ENCODE data around the gene RARA. TPM values are rescaled to one million over a fixed set of nuclear protein-coding genes. Genes with fewer than 3 reads are reported as not detected.
A peak's percentile ranks its signal among the peaks of the same experiment; 100 is the strongest.

The RARA gene
- total RNA-seq, 1 experiment from 2014 or later = 12.2 TPM

GRCh38 chr17:40320756-40321523 is 12.0 kb downstream of the RARA start:
- no peaks in the 10 kb centered on the region for H3K27me3 Mint-ChIP-seq (ENCODE audit: insufficient read depth, unreplicated experiment)
- H3K36me3 Mint-ChIP-seq (ENCODE audit: insufficient read depth, unreplicated experiment) = peaks cover 8% of the 10 kb centered on the region
- CTCF ChIA-PET = interaction anchor here (1.1 kb wide), 1 partner anchor 18 kb away, joined by 3 read pairs; no protein-coding TSS in a partner anchor
- no peak overlapping the region for H3K4me3 Mint-ChIP-seq (ENCODE audit: unreplicated experiment)
- H3K4me1 Mint-ChIP-seq (ENCODE audit: insufficient read depth, unreplicated experiment) = peaks cover 73% of the 10 kb centered on the region
- H3K27ac Mint-ChIP-seq (ENCODE audit: low read depth, unreplicated experiment) = no peak overlapping the region
- no peaks in the 10 kb centered on the region for H3K9me3 Mint-ChIP-seq (ENCODE audit: unreplicated experiment)
- intact Hi-C loops (cut with micrococcal nuclease) = no loop called here
- TF ChIP-seq, protein P1, sequence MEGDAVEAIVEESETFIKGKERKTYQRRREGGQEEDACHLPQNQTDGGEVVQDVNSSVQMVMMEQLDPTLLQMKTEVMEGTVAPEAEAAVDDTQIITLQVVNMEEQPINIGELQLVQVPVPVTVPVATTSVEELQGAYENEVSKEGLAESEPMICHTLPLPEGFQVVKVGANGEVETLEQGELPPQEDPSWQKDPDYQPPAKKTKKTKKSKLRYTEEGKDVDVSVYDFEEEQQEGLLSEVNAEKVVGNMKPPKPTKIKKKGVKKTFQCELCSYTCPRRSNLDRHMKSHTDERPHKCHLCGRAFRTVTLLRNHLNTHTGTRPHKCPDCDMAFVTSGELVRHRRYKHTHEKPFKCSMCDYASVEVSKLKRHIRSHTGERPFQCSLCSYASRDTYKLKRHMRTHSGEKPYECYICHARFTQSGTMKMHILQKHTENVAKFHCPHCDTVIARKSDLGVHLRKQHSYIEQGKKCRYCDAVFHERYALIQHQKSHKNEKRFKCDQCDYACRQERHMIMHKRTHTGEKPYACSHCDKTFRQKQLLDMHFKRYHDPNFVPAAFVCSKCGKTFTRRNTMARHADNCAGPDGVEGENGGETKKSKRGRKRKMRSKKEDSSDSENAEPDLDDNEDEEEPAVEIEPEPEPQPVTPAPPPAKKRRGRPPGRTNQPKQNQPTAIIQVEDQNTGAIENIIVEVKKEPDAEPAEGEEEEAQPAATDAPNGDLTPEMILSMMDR (IDR thresholded peaks at IDR 0.05; ENCODE audit: unreplicated experiment) = no peak
- DNase-seq (ENCODE audit: unreplicated experiment) = no peak
- POLR2A ChIA-PET = no interaction called here
- no TSS peak for BruUV-seq (replicated peaks)

DNA sequence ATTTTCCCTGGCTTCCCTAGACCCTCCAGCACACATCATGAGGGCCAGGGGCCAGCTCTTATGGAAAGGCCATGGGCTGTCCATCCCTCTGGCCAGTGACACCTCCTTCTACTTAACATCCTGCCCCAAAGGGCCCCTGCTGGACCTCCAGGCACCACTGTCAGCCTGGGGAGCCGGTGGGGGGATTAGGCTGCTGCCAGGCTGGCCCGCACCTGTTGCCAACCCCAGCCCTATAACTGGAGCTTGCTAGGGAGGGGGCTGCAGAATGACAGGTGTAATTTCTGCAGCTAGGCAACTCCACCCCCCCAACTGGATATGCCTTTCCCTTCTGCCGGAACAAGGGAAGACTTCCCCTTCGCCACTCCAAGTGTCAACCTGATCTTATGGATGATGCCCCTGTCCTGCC is 12.5 kb downstream of the RARA start:
- ChIA-PET CTCF (no interaction called here), POLR2A (interaction anchor here (0.9 kb wide), 1 partner anchor 11 kb away, joined by 3 read pairs; no protein-coding TSS in a partner anchor)
- intact Hi-C loops (cut with micrococcal nuclease) = no loop called here
- no peaks in the 10 kb centered on the region for H3K9me3 Mint-ChIP-seq (ENCODE audit: unreplicated experiment)
- BruUV-seq (replicated peaks) = no TSS peak
- peaks cover 8% of the 10 kb centered on the region for H3K36me3 Mint-ChIP-seq (ENCODE audit: insufficient read depth, unreplicated experiment)
- no peaks in the 10 kb centered on the region for H3K27me3 Mint-ChIP-seq (ENCODE audit: insufficient read depth, unreplicated experiment)
- peaks cover 73% of the 10 kb centered on the region for H3K4me1 Mint-ChIP-seq (ENCODE audit: insufficient read depth, unreplicated experiment)
- DNase-seq (ENCODE audit: unreplicated experiment) = no peak
- peak overlapping the region; percentile 87 for H3K27ac Mint-ChIP-seq (ENCODE audit: low read depth, unreplicated experiment)
- TF ChIP-seq, protein P1 (IDR thresholded peaks at IDR 0.05; ENCODE audit: unreplicated experiment) = no peak
- peak overlapping the region; percentile 52 for H3K4me3 Mint-ChIP-seq (ENCODE audit: unreplicated experiment)

- H3K27me3 Mint-ChIP-seq (ENCODE audit: insufficient read depth, unreplicated experiment) = no peaks in the 10 kb centered on the region
- H3K4me1 Mint-ChIP-seq (ENCODE audit: insufficient read depth, unreplicated experiment) = peaks cover 72% of the 10 kb centered on the region
- H3K4me3 Mint-ChIP-seq (ENCODE audit: unreplicated experiment) = peak overlapping the region; percentile 52
- CTCF ChIA-PET = no interaction called here
- no peak for DNase-seq (ENCODE audit: unreplicated experiment)
- TF ChIP-seq, protein P1 (IDR thresholded peaks at IDR 0.05; ENCODE audit: unreplicated experiment) = no peak
- H3K36me3 Mint-ChIP-seq (ENCODE audit: insufficient read depth, unreplicated experiment) = peaks cover 8% of the 10 kb centered on the region
- POLR2A ChIA-PET = interaction anchor here (0.9 to 1.2 kb wide), 2 partner anchors 8 to 11 kb away, joined by 3 to 5 read pairs; no protein-coding TSS in a partner anchor
- peak overlapping the region; percentile 87 for H3K27ac Mint-ChIP-seq (ENCODE audit: low read depth, unreplicated experiment)
- H3K9me3 Mint-ChIP-seq (ENCODE audit: unreplicated experiment) = no peaks in the 10 kb centered on the region
- no TSS peak for BruUV-seq (replicated peaks)
- intact Hi-C loops (cut with micrococcal nuclease) = no loop called here
Measured at GRCh38 chr17:40321961-40322357, 13.0 kb downstream of the RARA start.

DNA sequence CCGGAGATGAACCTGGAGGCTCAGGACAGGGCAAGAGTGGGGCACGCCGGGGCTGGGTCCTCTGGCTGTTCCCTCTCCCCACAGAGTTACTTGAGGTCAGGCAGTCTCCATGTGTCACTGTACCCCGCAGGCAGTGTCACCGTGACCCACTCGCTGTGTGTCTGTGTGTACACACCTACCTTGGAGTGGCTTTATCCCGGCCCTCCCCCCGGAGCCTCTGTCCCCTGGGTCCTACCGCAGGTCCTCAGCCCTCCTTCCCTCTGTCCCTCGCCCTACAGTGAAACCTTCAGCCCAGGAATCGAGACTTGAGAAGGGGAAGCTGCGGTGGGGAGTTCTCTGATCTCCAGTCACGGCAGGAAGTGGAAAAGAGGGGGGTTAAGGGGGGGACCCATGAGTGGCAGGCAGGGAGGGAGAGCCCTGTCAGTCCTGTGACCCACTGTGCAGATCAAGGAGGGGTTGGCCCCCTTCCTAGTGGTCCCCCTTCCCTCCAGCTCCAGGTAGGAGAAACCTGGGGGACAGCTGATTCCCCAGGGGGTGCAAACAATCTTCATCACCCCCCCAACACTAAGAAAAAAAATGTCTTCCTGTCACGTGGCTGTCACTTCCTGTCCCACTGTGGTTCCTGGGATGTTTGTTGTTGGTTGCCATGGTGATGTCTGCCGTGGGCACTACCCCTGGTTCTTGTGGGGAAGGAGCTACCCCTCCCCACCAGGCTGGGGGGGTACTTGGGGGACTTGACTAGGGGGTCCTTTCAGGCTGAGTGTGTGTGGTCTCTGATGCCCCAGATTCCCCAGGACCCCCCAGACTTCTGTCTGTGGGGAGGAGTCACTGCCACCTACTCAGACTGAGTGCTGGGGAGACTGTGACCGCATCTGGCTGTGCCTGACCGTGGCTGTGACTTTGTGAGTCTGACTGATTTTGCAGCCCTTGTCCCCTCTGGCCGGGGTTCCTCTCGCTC is 13.7 kb downstream of the RARA start:
- peak overlapping the region; percentile 87 for H3K27ac Mint-ChIP-seq (ENCODE audit: low read depth, unreplicated experiment)
- H3K36me3 Mint-ChIP-seq (ENCODE audit: insufficient read depth, unreplicated experiment) = peaks cover 8% of the 10 kb centered on the region
- ChIA-PET POLR2A (interaction anchor here (0.9 to 1.2 kb wide), 2 partner anchors 8 to 12 kb away, joined by 3 to 5 read pairs; no protein-coding TSS in a partner anchor), CTCF (interaction anchor here (0.8 kb wide), 1 partner anchor 58 kb away, joined by 3 read pairs; no protein-coding TSS in a partner anchor)
- H3K4me1 Mint-ChIP-seq (ENCODE audit: insufficient read depth, unreplicated experiment) = peaks cover 77% of the 10 kb centered on the region
- H3K4me3 Mint-ChIP-seq (ENCODE audit: unreplicated experiment) = peak overlapping the region; percentile 52
- no TSS peak for BruUV-seq (replicated peaks)
- no peak for DNase-seq (ENCODE audit: unreplicated experiment)
- H3K27me3 Mint-ChIP-seq (ENCODE audit: insufficient read depth, unreplicated experiment) = no peaks in the 10 kb centered on the region
- H3K9me3 Mint-ChIP-seq (ENCODE audit: unreplicated experiment) = no peaks in the 10 kb centered on the region
- TF ChIP-seq, protein P1 (IDR thresholded peaks at IDR 0.05; ENCODE audit: unreplicated experiment) = no peak
- intact Hi-C loops (cut with micrococcal nuclease) = no loop called here

Data from MCF 10A (cell line).